Thyroid gland (tissue), 4 donors: ENCODE data around the gene MATN4. TPM values are rescaled to one million over a fixed set of nuclear protein-coding genes. Genes with fewer than 3 reads are reported as not detected.

Experiments used
- DNase-seq, 2 donors: peaks; one replicate each; pipeline ENCODE4 v3.0.0-alpha.2; 2019
- H3K27ac ChIP-seq, 3 donors: fragments of 200-600 bp; sonication (generic); 1 replicate in 2 of 3; 2 replicates in 1 of 3; pipeline ENCODE4 v1.5.1; 2016 to 2019; ENCODE audit warnings: mild to moderate bottlenecking in 1 of 3, moderate library complexity in 1 of 3
- H3K27me3 ChIP-seq: fragments of 200-600 bp; sonication (generic); one replicate; pipeline ENCODE4 v1.5.1; 2019
- H3K36me3 ChIP-seq, 2 donors: fragments of 200-600 bp; sonication (generic); one replicate each; pipeline ENCODE4 v1.5.1; 2016 to 2019
- H3K4me1 ChIP-seq, 2 donors: fragments of 200-600 bp; sonication (generic); one replicate each; pipeline ENCODE4 v1.5.1; 2017 to 2019
- H3K4me3 ChIP-seq, 3 donors: fragments of 200-600 bp; sonication (generic); replicated peaks in 1 of 3; 1 replicate in 2 of 3; 2 replicates in 1 of 3; pipeline ENCODE4 v1.5.1; 2016; ENCODE audit warnings: mild to moderate bottlenecking in 1 of 3
- H3K9me3 ChIP-seq: fragments of 200-600 bp; sonication (generic); one replicate; pipeline ENCODE4 v1.5.1; 2017
- POLR2A ChIP-seq, 2 donors: fragments of 450-650 bp; IDR thresholded peaks; one replicate each; pipeline ENCODE4 v1.6.1; 2017; ENCODE audit warnings: antibody characterized with exemption in 2 of 2, mild to moderate bottlenecking in 2 of 2, moderate library complexity in 1 of 2
- WGBS, 2 donors: methylation state at CpG; one replicate each; pipeline ENCODE4 v1.1.5; 2017; 5-methylcytosine and 5-hydroxymethylcytosine counted together
- intact Hi-C: fragments of 100-400 bp; cut with DNase I; formaldehyde crosslinking; loops from one replicate; pipeline ENCODE4 v1.15.1; 2023
- total RNA-seq, 4 donors: library from RNA; depleted of rRNA; stranded (reverse); fragments of >200 nt; gene quantifications; one replicate each; pipeline ENCODE4 v1.2.3, GENCODE V29; 2016
- TF ChIP-seq, protein P1 (sequence below), 6 experiments: fragments of 200-600 bp in 3 of 6; fragments of 450-650 bp in 3 of 6; sonication (generic) in 3 of 6; IDR thresholded peaks; one replicate each; pipeline ENCODE4 v1.5.1; 2016 to 2019; ENCODE audit warnings: antibody characterized with exemption in 6 of 6, mild to moderate bottlenecking in 2 of 6, inconsistent platforms in 1 of 6, moderate library complexity in 1 of 6

MATN4 gene
- total RNA-seq, 4 donors from 2014 or later: 1.2 TPM; not detected in 3

DNA sequence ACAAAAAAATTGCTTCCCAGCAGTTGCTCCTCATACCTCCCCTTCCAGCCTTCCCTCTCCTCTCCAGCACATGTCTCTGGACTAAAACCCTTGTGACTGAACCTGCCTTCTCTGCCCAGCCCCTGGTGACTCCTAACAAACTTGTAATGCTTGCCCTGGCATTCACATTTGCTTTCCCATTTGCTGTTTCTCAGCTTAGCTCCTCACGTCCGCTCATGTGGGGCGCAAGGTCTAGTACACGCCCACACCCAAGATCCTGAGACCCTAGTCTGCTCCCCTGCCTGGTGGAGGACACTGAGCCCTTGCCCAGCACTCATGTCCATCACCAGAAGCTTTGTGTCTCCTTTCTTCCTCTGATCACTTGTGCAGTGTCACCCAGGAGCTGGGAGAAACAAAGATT, 19.7 kb downstream of the MATN4 start:
- Histone ChIP-seq H3K36me3 (no peaks in the 10 kb centered on the region), H3K27ac (no peak overlapping the region), H3K4me3 (no peak overlapping the region), H3K27me3 (no peaks in the 10 kb centered on the region), H3K9me3 (no peaks in the 10 kb centered on the region), H3K4me1 (peaks cover 5 to 8% of the 10 kb centered on the region in 2 donors)
- no peak for DNase-seq
- intact Hi-C loops: no loop called here
- no peak for TF ChIP-seq POLR2A (IDR thresholded peaks at IDR 0.05)
- TF ChIP-seq, protein P1, sequence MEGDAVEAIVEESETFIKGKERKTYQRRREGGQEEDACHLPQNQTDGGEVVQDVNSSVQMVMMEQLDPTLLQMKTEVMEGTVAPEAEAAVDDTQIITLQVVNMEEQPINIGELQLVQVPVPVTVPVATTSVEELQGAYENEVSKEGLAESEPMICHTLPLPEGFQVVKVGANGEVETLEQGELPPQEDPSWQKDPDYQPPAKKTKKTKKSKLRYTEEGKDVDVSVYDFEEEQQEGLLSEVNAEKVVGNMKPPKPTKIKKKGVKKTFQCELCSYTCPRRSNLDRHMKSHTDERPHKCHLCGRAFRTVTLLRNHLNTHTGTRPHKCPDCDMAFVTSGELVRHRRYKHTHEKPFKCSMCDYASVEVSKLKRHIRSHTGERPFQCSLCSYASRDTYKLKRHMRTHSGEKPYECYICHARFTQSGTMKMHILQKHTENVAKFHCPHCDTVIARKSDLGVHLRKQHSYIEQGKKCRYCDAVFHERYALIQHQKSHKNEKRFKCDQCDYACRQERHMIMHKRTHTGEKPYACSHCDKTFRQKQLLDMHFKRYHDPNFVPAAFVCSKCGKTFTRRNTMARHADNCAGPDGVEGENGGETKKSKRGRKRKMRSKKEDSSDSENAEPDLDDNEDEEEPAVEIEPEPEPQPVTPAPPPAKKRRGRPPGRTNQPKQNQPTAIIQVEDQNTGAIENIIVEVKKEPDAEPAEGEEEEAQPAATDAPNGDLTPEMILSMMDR (IDR thresholded peaks at IDR 0.05): no peak
- 82 to 85% methylated on average over 4 of the region's 4 CpGs for WGBS, 2 donors

DNA sequence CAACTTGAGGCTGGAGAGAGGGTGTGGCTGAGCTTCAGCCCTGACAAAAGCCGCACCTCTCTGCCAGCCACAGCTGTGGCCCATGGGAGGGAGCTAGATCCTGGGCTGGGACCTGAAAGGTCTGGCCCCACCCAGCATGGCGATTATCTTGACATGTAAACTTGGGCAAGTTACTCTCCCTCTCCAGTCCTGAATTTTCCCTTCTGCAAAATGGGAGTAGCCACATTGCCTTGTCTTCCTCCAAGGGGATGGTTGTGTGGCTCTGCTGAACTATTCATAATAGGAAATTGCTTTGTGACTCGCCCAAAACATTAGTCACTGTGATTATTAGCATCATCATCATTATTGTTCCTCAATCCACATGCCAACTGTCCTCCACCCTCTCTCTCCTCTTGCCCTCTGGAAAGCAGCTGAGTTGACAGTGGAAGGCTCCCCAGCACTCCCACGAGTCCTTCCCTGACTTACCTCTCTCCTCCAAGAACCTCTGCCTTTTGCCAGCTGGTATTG, 24.5 kb downstream of the MATN4 start:
- Histone ChIP-seq H3K4me3 (no peak overlapping the region), H3K9me3 (no peaks in the 10 kb centered on the region), H3K27ac (no peak overlapping the region), H3K27me3 (no peaks in the 10 kb centered on the region), H3K4me1 (no peaks in the 10 kb centered on the region), H3K36me3 (no peaks in the 10 kb centered on the region)
- 29 to 62% methylated on average over 3 to 4 of the region's 4 CpGs for WGBS, 2 donors
- intact Hi-C loops: no loop called here
- DNase-seq: no peak
- no peak for TF ChIP-seq POLR2A (IDR thresholded peaks at IDR 0.05)
- TF ChIP-seq, protein P1 (IDR thresholded peaks at IDR 0.05): no peak

DNA sequence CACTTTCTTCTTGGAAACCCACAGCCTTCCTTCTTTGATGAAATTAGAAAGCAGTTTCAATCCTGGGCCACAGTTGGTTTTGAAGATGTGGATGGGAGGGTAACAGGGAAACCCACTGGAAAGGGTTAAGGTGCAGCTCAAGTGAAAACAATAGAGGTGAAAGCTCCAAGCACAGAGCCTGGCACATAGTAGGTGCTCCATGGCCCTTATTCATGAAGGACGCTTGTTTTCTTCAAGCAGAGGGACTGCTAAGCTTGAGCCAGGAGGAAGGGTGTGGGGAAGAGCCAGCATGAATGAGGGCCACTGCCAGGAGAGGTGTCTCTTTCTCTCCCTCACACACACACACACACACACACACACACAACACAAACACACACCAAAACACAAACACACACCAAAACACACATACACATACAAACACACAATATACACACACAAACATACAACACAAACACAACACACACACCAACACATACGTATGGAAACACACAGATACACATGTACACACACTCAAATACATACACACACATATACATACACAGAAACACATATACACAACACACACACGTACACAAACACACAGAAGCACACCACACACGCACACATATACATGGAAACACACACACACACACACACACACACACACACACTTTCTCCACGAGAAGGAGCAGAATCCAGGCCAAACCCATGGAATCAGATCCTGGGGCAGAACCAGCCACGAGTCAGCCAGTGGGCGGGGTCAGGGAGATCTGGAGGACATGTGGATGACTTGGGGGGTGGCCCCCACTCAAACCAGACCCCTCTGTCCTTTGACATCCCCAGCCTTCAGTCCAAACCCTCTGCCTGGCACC, 25.2 kb downstream of the MATN4 start:
- H3K4me1 ChIP-seq: no peaks in the 10 kb centered on the region
- no peak for TF ChIP-seq POLR2A (IDR thresholded peaks at IDR 0.05)
- 64 to 70% methylated on average over 7 of the region's 7 CpGs for WGBS, 2 donors
- H3K4me3 ChIP-seq: no peak overlapping the region
- intact Hi-C loops: no loop called here
- DNase-seq: no peak
- no peaks in the 10 kb centered on the region for H3K27me3 ChIP-seq
- no peaks in the 10 kb centered on the region for H3K36me3 ChIP-seq
- H3K27ac ChIP-seq: no peak overlapping the region
- no peaks in the 10 kb centered on the region for H3K9me3 ChIP-seq

DNA sequence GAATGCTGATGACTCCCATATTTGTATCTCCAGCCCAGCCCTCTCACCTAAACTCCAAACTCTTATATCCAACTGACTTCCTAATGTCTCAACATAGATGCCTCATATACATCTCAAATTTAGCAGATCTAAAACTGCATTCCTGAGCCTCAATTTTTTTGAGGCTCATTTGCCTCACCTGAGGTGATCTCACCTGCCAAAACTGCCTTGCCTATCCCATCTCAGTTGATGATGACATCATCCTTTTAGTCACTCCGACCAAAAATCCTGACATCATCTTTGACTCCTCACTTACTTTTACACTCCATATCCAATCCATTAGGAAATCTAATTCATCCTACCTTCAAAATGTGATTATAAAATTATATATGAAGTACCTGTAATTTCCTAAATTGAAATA, 28.1 kb downstream of the MATN4 start:
- TF ChIP-seq, protein P1 (IDR thresholded peaks at IDR 0.05): no peak
- TF ChIP-seq POLR2A (IDR thresholded peaks at IDR 0.05): no peak

DNA sequence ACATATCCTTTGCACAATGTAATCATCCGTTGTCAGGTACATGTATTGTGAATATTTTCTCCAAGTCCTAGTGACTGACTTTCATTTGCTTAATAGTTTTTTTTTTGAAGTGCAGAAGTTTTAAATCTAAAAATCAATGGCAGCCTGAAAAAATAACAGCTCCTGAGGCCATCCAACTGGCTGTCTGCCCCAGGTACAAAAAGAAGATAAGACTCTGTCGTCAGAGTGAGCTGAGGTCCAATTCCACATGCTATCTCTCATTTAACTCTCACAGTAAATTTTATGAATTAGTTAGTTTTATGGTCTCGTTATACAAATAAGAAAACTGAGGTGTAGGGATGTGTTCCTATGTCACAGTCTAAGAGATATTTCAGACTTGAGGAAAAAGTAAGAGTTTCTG, 32.8 kb downstream of the MATN4 start:
- TF ChIP-seq, protein P1 (IDR thresholded peaks at IDR 0.05): no peak
- no peak for TF ChIP-seq POLR2A (IDR thresholded peaks at IDR 0.05)
- H3K27me3 ChIP-seq: no peaks in the 10 kb centered on the region
- no peak overlapping the region for H3K4me3 ChIP-seq
- DNase-seq: no peak
- no peak overlapping the region for H3K27ac ChIP-seq
- no peaks in the 10 kb centered on the region for H3K4me1 ChIP-seq
- no peaks in the 10 kb centered on the region for H3K36me3 ChIP-seq
- H3K9me3 ChIP-seq: no peaks in the 10 kb centered on the region
- intact Hi-C loops: no loop called here
- 81 to 85% methylated on average over 3 of the region's 3 CpGs for WGBS, 2 donors

More for the DNA sequence above, 28.1 kb downstream of the MATN4 start:
- no peaks in the 10 kb centered on the region for H3K9me3 ChIP-seq
- DNase-seq: no peak
- no peaks in the 10 kb centered on the region for H3K36me3 ChIP-seq
- H3K4me3 ChIP-seq: no peak overlapping the region
- whole genome bisulfite sequencing, 2 donors: 71 to 76% methylated on average over 1 of the region's 1 CpG
- no peak overlapping the region for H3K27ac ChIP-seq
- H3K4me1 ChIP-seq: no peaks in the 10 kb centered on the region
- H3K27me3 ChIP-seq: no peaks in the 10 kb centered on the region
- intact Hi-C loops: no loop called here
